Measurements from ENCODE around the gene SYNE1.
"Not testable (repeated sequence)": the region's sequence is repeated elsewhere in the genome, so short reads cannot be mapped to it uniquely, and the experiment has no call there.

The SYNE1 gene

GRCh38 chr6:152078001-152078400 is 559.2 kb downstream of the SYNE1 start:
- peaks cover 12% of the 10 kb centered on the region for H3K36me3 Mint-ChIP-seq (ENCODE audit: low read depth)
- peaks cover 37% of the 10 kb centered on the region for H3K9me3 Mint-ChIP-seq
- DNase-seq, result no peak
- H3K4me1 Mint-ChIP-seq, result no peaks in the 10 kb centered on the region
- H3K4me3 Mint-ChIP-seq, result no peak overlapping the region
- H3K27ac Mint-ChIP-seq, result no peak overlapping the region
- peaks cover 8% of the 10 kb centered on the region for H3K27me3 Mint-ChIP-seq
- no peak for ATAC-seq

GRCh38 chr6:152076242-152076641 is 560.9 kb downstream of the SYNE1 start:
- ATAC-seq, result not testable (repeated sequence)
- H3K9me3 Mint-ChIP-seq, result peaks cover 31% of the 10 kb centered on the region

GRCh38 chr6:152071843-152072242 is 565.3 kb downstream of the SYNE1 start:
- Mint-ChIP-seq H3K36me3 (ENCODE audit: low read depth) (peaks cover 12% of the 10 kb centered on the region), H3K27ac (no peak overlapping the region), H3K9me3 (peaks cover 27% of the 10 kb centered on the region), H3K4me1 (no peaks in the 10 kb centered on the region), H3K27me3 (no peaks in the 10 kb centered on the region), H3K4me3 (no peak overlapping the region)
- DNase-seq, result no peak
- no peak for ATAC-seq

More at GRCh38 chr6:152076242-152076641, 560.9 kb downstream of the SYNE1 start:
- DNase-seq, H3K4me3 Mint-ChIP-seq, H3K4me1 Mint-ChIP-seq, H3K27ac Mint-ChIP-seq, H3K27me3 Mint-ChIP-seq: not testable (repeated sequence)
- peaks cover 12% of the 10 kb centered on the region for H3K36me3 Mint-ChIP-seq (ENCODE audit: low read depth)
